AG09309 (cell line): ENCODE measurements around the gene CDH18.

Experiments
- DNase-seq: peaks from one replicate; pipeline ENCODE4 v3.0.0-alpha.2; 2010; ENCODE audit warnings: low read depth
- H3K4me3 ChIP-seq: 2 replicates; pipeline ENCODE4 v1.5.1; 2011; ENCODE audit warnings: mild to moderate bottlenecking, low read depth, low read length, moderate library complexity; ENCODE audit not compliant: control insufficient read depth
- TF ChIP-seq, protein P1 (sequence below): IDR thresholded peaks from 2 replicates; pipeline ENCODE4 v1.5.1; 2011; ENCODE audit warnings: mild to moderate bottlenecking, low read depth, low read length, inconsistent platforms; ENCODE audit not compliant: insufficient read depth, control insufficient read depth; ENCODE audit errors: missing control alignments

The CDH18 gene

DNA sequence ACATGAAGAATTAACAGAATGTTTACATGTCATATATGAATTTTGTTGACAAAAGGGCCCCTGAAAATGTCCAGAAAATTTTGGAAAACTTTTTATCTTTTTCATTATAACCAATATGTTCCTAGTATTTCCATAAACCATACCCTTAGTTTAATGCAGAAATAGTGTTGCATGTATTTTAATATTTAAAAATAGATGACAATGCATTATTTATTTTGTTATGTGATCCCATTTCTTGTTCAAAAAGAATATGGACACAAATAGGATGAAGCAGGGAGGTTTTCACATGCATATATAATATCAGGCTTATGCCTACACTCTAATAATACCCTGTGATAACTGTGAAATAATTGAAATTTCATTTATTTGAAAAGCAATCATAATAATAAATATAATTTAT is 500.5 kb downstream of the CDH18 start:
- DNase-seq = no peak
- no peak overlapping the region for H3K4me3 ChIP-seq
- TF ChIP-seq, protein P1, sequence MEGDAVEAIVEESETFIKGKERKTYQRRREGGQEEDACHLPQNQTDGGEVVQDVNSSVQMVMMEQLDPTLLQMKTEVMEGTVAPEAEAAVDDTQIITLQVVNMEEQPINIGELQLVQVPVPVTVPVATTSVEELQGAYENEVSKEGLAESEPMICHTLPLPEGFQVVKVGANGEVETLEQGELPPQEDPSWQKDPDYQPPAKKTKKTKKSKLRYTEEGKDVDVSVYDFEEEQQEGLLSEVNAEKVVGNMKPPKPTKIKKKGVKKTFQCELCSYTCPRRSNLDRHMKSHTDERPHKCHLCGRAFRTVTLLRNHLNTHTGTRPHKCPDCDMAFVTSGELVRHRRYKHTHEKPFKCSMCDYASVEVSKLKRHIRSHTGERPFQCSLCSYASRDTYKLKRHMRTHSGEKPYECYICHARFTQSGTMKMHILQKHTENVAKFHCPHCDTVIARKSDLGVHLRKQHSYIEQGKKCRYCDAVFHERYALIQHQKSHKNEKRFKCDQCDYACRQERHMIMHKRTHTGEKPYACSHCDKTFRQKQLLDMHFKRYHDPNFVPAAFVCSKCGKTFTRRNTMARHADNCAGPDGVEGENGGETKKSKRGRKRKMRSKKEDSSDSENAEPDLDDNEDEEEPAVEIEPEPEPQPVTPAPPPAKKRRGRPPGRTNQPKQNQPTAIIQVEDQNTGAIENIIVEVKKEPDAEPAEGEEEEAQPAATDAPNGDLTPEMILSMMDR = no peak

DNA sequence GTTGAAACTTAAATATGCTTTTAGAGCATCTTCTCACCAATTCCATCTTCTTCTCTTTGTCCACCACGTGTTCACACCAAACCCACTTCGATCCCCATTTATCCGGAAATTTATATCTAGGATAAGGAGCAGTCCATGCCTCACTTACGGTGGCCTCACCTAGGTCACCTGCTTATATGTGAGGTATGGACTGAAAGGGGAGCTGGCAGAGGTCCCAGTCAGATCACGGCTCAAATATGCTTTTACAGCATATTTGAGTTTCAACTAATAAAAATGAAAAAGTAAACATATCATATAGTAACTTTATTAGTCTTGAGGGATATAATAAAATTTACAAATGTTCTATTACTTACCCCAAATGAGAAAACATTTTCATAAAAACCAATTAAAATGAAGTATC is 508.4 kb downstream of the CDH18 start:
- H3K4me3 ChIP-seq = no peak overlapping the region
- TF ChIP-seq, protein P1 = no peak
- DNase-seq = no peak

DNA sequence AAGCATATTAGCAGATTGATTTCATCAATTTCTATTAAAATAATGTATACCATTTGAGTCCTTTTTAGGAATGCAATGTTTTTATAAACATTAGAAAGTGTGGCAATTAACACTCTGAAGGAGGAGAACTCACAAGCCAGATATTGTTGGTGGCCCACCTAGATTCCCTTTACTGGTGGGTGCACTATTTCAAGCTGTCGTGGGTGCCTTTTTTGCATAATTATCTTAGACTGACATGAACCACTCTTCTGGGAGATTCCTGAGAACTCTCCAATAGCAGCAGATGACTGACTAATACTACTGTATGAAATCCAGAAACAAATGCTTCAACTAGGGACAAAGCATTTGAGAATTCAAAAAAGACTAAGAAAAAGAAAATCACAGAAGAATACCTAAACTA is 526.0 kb downstream of the CDH18 start:
- no peak overlapping the region for H3K4me3 ChIP-seq
- TF ChIP-seq, protein P1 = no peak
- no peak for DNase-seq

DNA sequence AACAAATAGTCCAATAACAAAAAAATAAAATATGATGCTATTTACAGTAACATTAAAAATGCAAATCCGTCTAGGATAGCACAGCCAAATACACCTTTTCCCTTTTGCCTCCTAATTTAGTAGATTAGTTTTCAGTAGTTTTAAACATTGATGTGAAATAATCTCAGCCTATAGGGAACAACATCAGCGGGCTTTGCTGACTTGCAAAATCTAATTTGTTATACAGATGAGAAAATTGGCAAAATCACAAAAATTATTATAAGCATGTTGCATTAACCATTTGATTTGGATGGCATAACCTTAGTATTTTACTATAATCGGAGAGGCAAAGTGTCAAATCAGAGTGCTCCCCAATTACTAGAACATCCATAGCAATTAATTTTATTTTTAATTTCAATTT is 563.5 kb downstream of the CDH18 start:
- TF ChIP-seq, protein P1 = no peak
- no peak for DNase-seq

More for the DNA sequence above, 563.5 kb downstream of the CDH18 start:
- no peak overlapping the region for H3K4me3 ChIP-seq
